ENCODE measurements around the gene MYL2. TPM values are rescaled to one million over a fixed set of nuclear protein-coding genes. Genes with fewer than 3 reads are reported as not detected.

MYL2 gene
- total and polyA plus RNA-seq, 9 of the 15 experiments (the other 6 are each of a cell fraction or from before 2014, with no cell fraction given) = not detected

DNA sequence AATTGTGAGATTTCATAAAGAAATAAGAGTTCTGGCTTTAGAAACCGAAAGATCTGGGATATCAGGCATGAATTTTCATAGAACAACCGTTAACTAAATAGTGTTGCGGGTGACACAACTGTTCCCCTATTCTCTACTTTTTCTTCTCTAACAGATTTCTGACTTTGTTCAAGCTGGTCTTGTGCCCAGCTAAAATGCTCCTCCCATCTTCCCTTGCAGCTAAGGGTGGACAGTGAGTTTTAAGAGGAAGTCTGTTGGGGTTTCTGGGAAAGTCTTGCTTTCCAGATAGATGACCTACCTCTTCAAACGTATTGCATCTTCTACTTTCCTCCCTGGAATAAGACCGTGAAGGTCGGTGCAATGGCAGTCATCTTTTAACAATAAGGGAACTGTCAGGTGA, 54.9 kb downstream of the MYL2 start:
- no peak for ATAC-seq
- H3K9ac ChIP-seq (ENCODE audit: insufficient read depth in 1 of 2, low read depth in 2 of 2, low read length in 2 of 2) = no peak overlapping the region
- no peak for FAIRE-seq
- WGBS (ENCODE audit: insufficient coverage, low coverage, missing lambda C conversion rate) = 0% methylated on average over 6 of the region's 6 CpGs
- peaks cover 5 to 21% of the 10 kb centered on the region in 2 experiments; a peak in 4 of 5 replicates for H3K27me3 ChIP-seq (ENCODE audit: control insufficient read depth in 2 of 2, insufficient read depth in 2 of 2, low read length in 2 of 2)
- no peaks in the 10 kb centered on the region for H3K9me3 ChIP-seq (replicated peaks; ENCODE audit: control insufficient read depth, insufficient read depth, low read depth, low read length)
- ChIA-PET CTCF (ENCODE audit: low intra/inter-chr PET ratio) (no interaction called here), POLR2A (no interaction called here)
- no peaks in the 10 kb centered on the region for H3K36me3 ChIP-seq (ENCODE audit: control insufficient read depth, insufficient read depth, low read length)
- H2AFZ ChIP-seq (ENCODE audit: low read depth, low read length) = no peak overlapping the region
- no peaks in the 10 kb centered on the region for H4K20me1 ChIP-seq (replicated peaks; ENCODE audit: control insufficient read depth, insufficient read depth, low read length)
- no TSS peak for BruUV-seq (replicated peaks)
- H3K9me1 ChIP-seq (ENCODE audit: control insufficient read depth, insufficient read depth, low read length) = no peaks in the 10 kb centered on the region
- intact Hi-C loops (cut with micrococcal nuclease) (no loop called here), in situ Hi-C loops (cut with MboI) (no loop called here)
- DNase-seq (ENCODE audit: extremely low read depth in 1 of 4, low spot score in 3 of 4) = no peak
- no peak overlapping the region for H3K4me3 ChIP-seq
- TF ChIP-seq, protein P1, sequence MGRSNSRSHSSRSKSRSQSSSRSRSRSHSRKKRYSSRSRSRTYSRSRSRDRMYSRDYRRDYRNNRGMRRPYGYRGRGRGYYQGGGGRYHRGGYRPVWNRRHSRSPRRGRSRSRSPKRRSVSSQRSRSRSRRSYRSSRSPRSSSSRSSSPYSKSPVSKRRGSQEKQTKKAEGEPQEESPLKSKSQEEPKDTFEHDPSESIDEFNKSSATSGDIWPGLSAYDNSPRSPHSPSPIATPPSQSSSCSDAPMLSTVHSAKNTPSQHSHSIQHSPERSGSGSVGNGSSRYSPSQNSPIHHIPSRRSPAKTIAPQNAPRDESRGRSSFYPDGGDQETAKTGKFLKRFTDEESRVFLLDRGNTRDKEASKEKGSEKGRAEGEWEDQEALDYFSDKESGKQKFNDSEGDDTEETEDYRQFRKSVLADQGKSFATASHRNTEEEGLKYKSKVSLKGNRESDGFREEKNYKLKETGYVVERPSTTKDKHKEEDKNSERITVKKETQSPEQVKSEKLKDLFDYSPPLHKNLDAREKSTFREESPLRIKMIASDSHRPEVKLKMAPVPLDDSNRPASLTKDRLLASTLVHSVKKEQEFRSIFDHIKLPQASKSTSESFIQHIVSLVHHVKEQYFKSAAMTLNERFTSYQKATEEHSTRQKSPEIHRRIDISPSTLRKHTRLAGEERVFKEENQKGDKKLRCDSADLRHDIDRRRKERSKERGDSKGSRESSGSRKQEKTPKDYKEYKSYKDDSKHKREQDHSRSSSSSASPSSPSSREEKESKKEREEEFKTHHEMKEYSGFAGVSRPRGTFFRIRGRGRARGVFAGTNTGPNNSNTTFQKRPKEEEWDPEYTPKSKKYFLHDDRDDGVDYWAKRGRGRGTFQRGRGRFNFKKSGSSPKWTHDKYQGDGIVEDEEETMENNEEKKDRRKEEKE (IDR thresholded peaks at IDR 0.05; ENCODE audit: borderline replicate concordance in 1 of 2, control insufficient read depth in 1 of 2, low read depth in 2 of 2, low read length in 1 of 2) = no peak
- TF ChIP-seq, protein P2, sequence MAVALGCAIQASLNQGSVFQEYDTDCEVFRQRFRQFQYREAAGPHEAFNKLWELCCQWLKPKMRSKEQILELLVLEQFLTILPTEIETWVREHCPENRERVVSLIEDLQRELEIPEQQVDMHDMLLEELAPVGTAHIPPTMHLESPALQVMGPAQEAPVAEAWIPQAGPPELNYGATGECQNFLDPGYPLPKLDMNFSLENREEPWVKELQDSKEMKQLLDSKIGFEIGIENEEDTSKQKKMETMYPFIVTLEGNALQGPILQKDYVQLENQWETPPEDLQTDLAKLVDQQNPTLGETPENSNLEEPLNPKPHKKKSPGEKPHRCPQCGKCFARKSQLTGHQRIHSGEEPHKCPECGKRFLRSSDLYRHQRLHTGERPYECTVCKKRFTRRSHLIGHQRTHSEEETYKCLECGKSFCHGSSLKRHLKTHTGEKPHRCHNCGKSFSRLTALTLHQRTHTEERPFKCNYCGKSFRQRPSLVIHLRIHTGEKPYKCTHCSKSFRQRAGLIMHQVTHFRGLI (CRISPR knock-in tag; IDR thresholded peaks at IDR 0.05) = no peak
- H3K27ac ChIP-seq (ENCODE audit: extremely low read depth, low read depth, low read length) = no peak overlapping the region
- no peak overlapping the region for H3K4me2 ChIP-seq (ENCODE audit: insufficient read depth, low read length)
- no peaks in the 10 kb centered on the region for H3K4me1 ChIP-seq (replicated peaks in 1 of 2; ENCODE audit: control insufficient read depth in 2 of 2, insufficient read depth in 2 of 2, low read length in 2 of 2)
- no peaks in the 10 kb centered on the region for H3K79me2 ChIP-seq (ENCODE audit: control insufficient read depth, insufficient read depth, low read length)
